ENCODE measurements around the gene INTS6. TPM values are rescaled to one million over a fixed set of nuclear protein-coding genes. Genes with fewer than 3 reads are reported as not detected.
A peak's percentile ranks its signal among the peaks of the same experiment; 100 is the strongest.

Gene INTS6
- total RNA-seq, 8 experiments from 2014 or later, result 25.1 to 76.7 (median 34.2) TPM

DNA sequence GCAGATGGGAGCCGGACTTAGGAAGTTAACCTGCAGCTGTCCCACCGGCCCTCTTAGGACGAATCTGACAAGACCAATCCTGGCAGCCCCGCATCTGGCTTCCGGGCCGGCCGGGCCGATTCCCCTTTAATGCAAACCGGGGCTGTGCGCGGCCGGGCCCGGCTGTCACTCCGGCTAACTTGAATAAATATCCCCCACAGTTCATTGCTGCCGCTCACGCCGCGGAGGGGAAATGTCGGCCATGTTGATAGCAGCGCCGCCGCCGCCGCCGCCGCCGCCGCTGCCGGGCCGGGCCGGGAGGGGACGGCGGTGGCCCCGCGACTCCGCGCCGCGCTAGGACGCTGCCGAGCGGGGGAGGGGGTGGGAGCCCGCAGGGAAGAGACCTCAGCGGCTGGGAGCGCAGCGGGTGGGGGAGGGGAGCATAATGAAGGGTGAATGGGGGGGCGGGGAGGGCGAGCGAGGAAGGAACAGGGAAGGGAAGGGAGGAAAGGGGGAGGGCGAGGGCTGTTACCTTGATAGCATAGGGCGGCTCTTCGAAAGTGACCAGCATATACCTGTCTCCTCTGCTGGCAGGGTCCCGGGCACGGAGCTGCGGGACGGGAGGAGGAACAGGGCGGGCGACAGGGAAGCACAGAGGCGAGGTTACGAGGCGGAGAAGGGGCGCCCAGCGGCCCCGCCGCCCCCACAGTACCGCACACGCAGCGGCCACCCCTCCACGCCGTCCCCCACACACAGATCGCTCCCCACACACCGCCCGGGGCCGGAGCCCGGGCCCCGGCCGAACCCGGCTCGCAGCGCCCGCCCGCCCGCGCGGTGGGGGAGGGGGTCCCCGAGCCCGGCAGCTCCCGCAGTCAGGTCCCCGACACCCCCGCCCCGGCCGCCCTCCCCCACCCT, 1.1 kb downstream of the INTS6 start:
- 0% methylated on average over 2 of the region's 92 CpGs; no CpG with 5 or more reads in 9 of the 10 experiments for WGBS, 10 experiments
- Histone ChIP-seq H3K4me3 (peak overlapping the region; percentile 64 to 88 (median 68)), H3K4me1 (replicated peaks in 1 of 2) (peaks cover 0 to 11% of the 10 kb centered on the region in 2 donors), H3K27ac (peak overlapping the region; percentile 94)
- ATAC-seq (replicated peaks in 6 of 8), result peak; percentile 11 to 39 (median 38)
- in situ Hi-C loops (cut with MboI; ENCODE audit: low pct_unique_long_range_greater_than_20kb in 2 of 9, low sequenced_read_pairs in 9 of 9, unreplicated experiment in 9 of 9), result loop anchor here in 1 of 9 experiments (25.0 kb wide), 1 partner anchor 136 kb away; the partner anchor contains the start of gene WDFY2

DNA sequence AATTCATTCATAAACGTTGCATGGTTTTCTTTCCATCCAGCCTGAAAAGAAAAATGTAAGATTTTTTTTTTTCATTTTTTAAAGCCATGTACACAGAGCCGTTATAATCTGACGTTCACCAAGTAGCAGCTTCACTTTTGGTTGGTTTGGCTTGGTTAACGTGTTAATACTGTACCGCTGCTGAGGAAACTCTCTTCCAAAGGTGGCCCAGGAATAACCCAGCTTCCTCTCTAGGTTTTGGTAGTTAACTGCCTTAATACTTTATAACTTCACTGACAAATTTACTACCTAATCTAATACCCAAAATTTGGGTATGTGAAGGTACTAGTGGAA, 1.7 kb downstream of the INTS6 start:
- peaks cover 0 to 11% of the 10 kb centered on the region in 2 donors for H3K4me1 ChIP-seq (replicated peaks in 1 of 2)

DNA sequence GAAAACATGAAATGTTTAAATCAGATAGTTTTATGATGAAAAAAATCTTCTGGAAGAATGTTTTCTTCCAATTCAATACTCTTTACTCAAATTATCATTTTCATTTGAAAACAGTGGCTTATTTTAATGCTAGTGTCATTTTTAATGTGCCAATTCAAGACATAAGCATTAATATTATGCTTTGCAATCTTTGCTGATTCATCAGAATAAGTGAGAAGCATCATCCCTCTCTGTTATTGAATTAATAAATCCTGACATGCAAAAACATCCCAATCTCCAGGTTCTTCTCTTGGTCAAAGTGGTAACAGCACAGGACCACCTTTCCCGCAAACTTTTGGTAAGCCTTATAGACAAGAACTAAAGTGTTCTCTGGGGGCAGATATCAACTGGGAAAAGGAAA, 3.8 kb downstream of the INTS6 start:
- peaks cover 0 to 6% of the 10 kb centered on the region in 2 donors for H3K4me1 ChIP-seq (replicated peaks in 1 of 2)
- WGBS, 10 experiments, result 80 to 100% (median 100%) methylated on average over 1 of the region's 1 CpG; no CpG with 5 or more reads in 1 of the 10 experiments
- no peak for ATAC-seq (replicated peaks in 6 of 8)
- H3K4me3 ChIP-seq, result no peak overlapping the region
- in situ Hi-C loops (cut with MboI; ENCODE audit: low pct_unique_long_range_greater_than_20kb in 2 of 9, low sequenced_read_pairs in 9 of 9, unreplicated experiment in 9 of 9), result loop anchor here in 3 of 9 experiments (25.0 kb wide), 2 partner anchors 313 to 338 kb away; no protein-coding TSS in a partner anchor
- no peak overlapping the region for H3K27ac ChIP-seq

More for the DNA sequence above, 1.7 kb downstream of the INTS6 start:
- Histone ChIP-seq H3K4me3 (peak overlapping the region; percentile 64 to 88 (median 68)), H3K27ac (peak overlapping the region; percentile 94)
- ATAC-seq (replicated peaks in 6 of 8), result no peak
- in situ Hi-C loops (cut with MboI; ENCODE audit: low pct_unique_long_range_greater_than_20kb in 2 of 9, low sequenced_read_pairs in 9 of 9, unreplicated experiment in 9 of 9), result loop anchor here in 1 of 9 experiments (25.0 kb wide), 1 partner anchor 136 kb away; the partner anchor contains the start of gene WDFY2
- 0 to 24% (median 3%) methylated on average over 1 to 5 of the region's 5 CpGs; no CpG with 5 or more reads in 1 of the 10 experiments for WGBS, 10 experiments

DNA sequence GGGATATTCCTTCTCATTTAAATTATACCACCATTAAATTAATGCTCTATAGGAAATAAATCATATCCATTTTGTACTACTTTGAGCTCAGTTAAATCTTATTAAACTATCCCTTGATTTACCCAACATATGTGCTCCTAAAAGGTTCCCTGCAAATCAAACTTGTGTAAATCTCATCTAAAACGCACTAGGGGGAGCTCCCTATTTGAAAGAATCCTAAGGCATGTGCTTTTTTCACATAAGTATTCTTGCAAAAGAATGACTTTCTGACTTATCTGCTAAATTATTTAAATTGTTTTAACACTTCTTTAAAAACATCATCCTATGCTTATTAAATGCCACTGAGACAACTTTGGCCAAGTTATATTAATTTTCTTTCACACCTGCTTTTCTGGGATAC, 7.9 kb downstream of the INTS6 start:
- in situ Hi-C loops (cut with MboI; ENCODE audit: low pct_unique_long_range_greater_than_20kb in 2 of 9, low sequenced_read_pairs in 9 of 9, unreplicated experiment in 9 of 9), result loop anchor here in 3 of 9 experiments (25.0 kb wide), 2 partner anchors 317 to 342 kb away; no protein-coding TSS in a partner anchor
- Histone ChIP-seq H3K4me1 (replicated peaks in 1 of 2) (no peaks in the 10 kb centered on the region), H3K4me3 (no peak overlapping the region), H3K27ac (no peak overlapping the region)
- no peak for ATAC-seq (replicated peaks in 6 of 8)
- WGBS, 10 experiments, result 22 to 100% (median 78%) methylated on average over 1 of the region's 1 CpG; no CpG with 5 or more reads in 1 of the 10 experiments

DNA sequence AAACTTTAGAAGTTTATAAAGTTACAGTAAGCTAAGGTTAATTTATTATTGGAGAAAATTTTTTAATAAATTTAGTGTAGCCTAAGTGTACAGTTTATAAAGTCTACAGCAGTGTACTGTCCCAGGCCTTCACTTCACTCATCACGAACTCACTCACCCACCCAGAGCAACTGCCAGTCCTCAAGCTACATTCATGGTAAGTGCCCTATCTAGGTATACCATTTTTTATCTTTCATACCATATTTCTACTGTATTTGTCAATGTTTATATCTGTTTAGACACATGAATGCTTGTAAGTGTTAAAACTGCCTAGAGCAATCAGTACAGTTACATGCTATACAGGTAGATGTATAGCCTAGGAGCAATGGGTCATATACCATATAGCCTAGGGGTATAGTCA, 12.5 kb downstream of the INTS6 start:
- H3K4me1 ChIP-seq (replicated peaks in 1 of 2), result no peaks in the 10 kb centered on the region
- in situ Hi-C loops (cut with MboI; ENCODE audit: low pct_unique_long_range_greater_than_20kb in 2 of 9, low sequenced_read_pairs in 9 of 9, unreplicated experiment in 9 of 9), result loop anchor here in 3 of 9 experiments (25.0 kb wide), 2 partner anchors 322 to 347 kb away; no protein-coding TSS in a partner anchor
- 71 to 100% (median 85%) methylated on average over 1 of the region's 1 CpG; no CpG with 5 or more reads in 2 of the 10 experiments for WGBS, 10 experiments
- H3K27ac ChIP-seq, result no peak overlapping the region
- H3K4me3 ChIP-seq, result no peak overlapping the region
- ATAC-seq (replicated peaks in 6 of 8), result no peak

DNA sequence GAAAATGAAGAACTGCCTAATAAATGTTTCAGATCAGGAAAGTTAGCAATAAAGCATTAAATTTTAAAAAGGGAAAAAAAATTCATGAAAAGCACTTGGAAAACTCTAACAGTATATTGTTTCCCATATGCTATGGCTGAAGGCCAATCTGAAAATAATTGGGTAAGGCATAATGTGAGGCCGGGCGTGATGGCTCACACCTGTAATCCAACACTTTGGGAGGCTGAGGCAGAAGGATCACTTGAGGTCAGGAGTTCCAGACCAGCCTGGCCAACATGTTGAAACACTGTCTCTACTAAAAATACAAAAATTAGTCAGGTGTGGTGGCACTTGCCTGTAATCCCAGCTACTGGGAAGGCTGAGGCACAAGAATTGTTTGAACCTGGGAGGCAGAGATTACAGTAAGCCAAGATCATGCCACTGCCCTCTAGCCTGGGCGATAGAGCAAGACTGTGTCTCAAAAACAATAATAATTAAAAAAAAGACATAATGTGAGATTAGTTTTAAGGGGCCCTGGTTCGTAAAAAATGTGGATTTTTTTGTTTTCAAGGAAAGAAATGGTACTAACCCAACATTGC, 15.2 kb downstream of the INTS6 start:
- Histone ChIP-seq H3K4me1 (replicated peaks in 1 of 2) (no peaks in the 10 kb centered on the region), H3K4me3 (no peak overlapping the region), H3K27ac (no peak overlapping the region)
- in situ Hi-C loops (cut with MboI; ENCODE audit: low pct_unique_long_range_greater_than_20kb in 2 of 9, low sequenced_read_pairs in 9 of 9, unreplicated experiment in 9 of 9), result loop anchor here in 3 of 9 experiments (25.0 kb wide), 2 partner anchors 325 to 350 kb away; no protein-coding TSS in a partner anchor
- WGBS, 10 experiments, result 60 to 100% (median 89%) methylated on average over 1 to 4 of the region's 4 CpGs; no CpG with 5 or more reads in 1 of the 10 experiments
- ATAC-seq (replicated peaks in 6 of 8), result no peak

DNA sequence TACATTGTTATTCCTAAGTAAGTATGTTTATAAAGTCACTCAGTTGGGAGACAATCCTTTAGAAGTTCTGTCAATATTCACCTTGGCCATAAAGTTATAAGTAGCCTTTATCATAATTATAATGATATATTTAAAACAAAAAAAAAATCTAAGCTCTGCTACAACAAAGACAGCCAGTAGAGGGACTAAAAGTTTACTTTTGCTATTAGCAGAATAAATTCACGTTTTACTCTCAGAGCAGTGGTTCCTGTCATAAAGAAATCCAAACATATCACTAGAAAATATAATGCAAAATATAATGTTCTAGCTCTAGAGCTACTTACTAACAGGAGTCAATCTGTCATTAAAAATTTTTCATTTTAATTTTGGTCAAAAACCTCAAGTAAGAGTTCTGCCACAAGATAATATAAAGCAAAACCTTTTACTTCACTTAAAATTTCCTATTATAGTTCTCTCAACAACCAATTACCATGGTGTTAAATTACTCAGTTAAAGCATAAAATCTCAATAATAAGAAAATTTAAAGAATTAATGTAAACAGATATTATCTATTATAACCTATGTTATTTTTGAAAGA, 17.7 kb downstream of the INTS6 start:
- peak in 1 of 8 experiments; percentile 17 for ATAC-seq (replicated peaks in 6 of 8)

DNA sequence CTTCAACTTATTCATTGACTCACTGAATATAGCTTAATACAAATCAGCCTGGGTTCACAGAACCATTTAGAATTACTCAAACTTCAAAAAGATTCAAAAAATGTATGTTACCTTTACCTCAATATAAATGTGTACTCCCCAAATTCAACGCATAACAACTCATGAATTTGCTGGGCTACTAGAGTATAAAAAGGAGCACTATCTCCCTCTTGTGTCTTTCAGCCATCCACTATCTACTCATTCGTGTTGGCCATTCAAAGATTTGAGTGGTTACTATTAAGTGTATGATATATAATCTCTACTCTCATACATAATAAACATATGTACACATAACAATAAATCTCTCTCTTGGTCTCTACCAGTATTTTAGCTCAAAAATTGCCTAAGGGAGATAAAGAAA, 20.3 kb downstream of the INTS6 start:
- 70 to 100% (median 80%) methylated on average over 1 to 2 of the region's 2 CpGs; no CpG with 5 or more reads in 2 of the 10 experiments for WGBS, 10 experiments
- in situ Hi-C loops (cut with MboI; ENCODE audit: low pct_unique_long_range_greater_than_20kb in 2 of 9, low sequenced_read_pairs in 9 of 9, unreplicated experiment in 9 of 9), result loop anchor here in 3 of 9 experiments (25.0 kb wide), 2 partner anchors 330 to 355 kb away; no protein-coding TSS in a partner anchor
- no peak overlapping the region for H3K27ac ChIP-seq
- no peak for ATAC-seq (replicated peaks in 6 of 8)
- H3K4me3 ChIP-seq, result no peak overlapping the region
- no peaks in the 10 kb centered on the region for H3K4me1 ChIP-seq (replicated peaks in 1 of 2)

More for the DNA sequence above, 17.7 kb downstream of the INTS6 start:
- H3K4me1 ChIP-seq (replicated peaks in 1 of 2), result no peaks in the 10 kb centered on the region
- H3K4me3 ChIP-seq, result no peak overlapping the region
- WGBS, 10 experiments, result 0 to 78% (median 31%) methylated on average over 1 of the region's 1 CpG; no CpG with 5 or more reads in 2 of the 10 experiments
- in situ Hi-C loops (cut with MboI; ENCODE audit: low pct_unique_long_range_greater_than_20kb in 2 of 9, low sequenced_read_pairs in 9 of 9, unreplicated experiment in 9 of 9), result loop anchor here in 3 of 9 experiments (25.0 kb wide), 2 partner anchors 327 to 352 kb away; no protein-coding TSS in a partner anchor
- no peak overlapping the region for H3K27ac ChIP-seq

DNA sequence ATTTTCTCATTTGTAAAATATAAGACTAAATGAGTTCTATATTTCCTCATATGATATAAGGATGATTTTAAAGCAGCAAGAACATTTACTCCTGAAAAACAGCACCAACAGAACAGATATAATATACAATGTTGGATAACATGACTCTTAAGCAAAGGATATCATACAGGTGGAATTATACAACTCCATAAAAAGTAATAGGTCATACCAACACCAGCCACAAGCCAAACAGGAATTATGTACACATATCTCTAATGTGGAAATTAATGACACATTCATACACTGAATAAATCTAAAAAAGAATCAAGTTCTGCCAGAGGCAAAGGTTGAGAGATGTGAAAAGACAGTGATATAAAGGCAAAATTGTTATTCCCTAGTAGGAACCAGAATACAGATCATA, 25.9 kb downstream of the INTS6 start:
- no peak overlapping the region for H3K4me3 ChIP-seq
- no peak overlapping the region for H3K27ac ChIP-seq
- in situ Hi-C loops (cut with MboI; ENCODE audit: low pct_unique_long_range_greater_than_20kb in 2 of 9, low sequenced_read_pairs in 9 of 9, unreplicated experiment in 9 of 9), result loop anchor here in 3 of 9 experiments (25.0 kb wide), 2 partner anchors 335 to 360 kb away; no protein-coding TSS in a partner anchor
- no peak for ATAC-seq (replicated peaks in 6 of 8)
- H3K4me1 ChIP-seq (replicated peaks in 1 of 2), result peaks cover 2 to 8% of the 10 kb centered on the region in 2 donors

DNA sequence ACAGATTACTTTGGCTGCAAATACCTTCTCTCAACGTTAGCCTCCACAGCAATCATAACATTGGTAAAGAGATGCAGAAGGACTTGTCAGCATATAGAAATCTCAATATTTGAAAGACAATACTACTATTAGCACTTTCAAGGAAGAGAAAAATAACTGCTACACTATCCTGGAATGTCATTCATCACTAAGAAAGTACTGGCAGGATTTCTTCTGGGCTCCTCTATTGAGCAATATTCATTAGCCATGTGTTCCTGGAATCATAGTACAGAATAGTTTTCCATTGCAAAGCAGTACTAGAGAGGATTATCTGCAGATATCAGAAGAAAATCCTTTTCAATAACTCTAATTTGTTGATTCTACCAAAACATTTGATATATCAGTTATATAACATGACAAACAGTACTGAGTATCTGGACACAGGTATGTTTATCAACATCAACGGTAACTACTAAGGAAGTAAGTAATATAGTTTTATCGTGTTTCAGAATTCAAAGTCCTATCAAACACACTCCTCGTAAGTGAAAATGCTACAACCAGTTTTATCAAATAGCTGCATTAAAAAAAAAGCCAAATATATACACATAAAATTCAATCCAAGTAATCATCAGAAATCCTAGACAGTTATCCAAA, 27.3 kb downstream of the INTS6 start:
- Histone ChIP-seq H3K27ac (no peak overlapping the region), H3K4me3 (no peak overlapping the region), H3K4me1 (replicated peaks in 1 of 2) (peaks cover 2 to 8% of the 10 kb centered on the region in 2 donors)
- WGBS, 10 experiments, result 20 to 94% (median 60%) methylated on average over 1 to 4 of the region's 4 CpGs
- in situ Hi-C loops (cut with MboI; ENCODE audit: low pct_unique_long_range_greater_than_20kb in 2 of 9, low sequenced_read_pairs in 9 of 9, unreplicated experiment in 9 of 9), result loop anchor here in 3 of 9 experiments (25.0 kb wide), 2 partner anchors 337 to 362 kb away; no protein-coding TSS in a partner anchor
- ATAC-seq (replicated peaks in 6 of 8), result peak in 7 of 8 experiments; percentile 37 to 90 (median 59)

DNA sequence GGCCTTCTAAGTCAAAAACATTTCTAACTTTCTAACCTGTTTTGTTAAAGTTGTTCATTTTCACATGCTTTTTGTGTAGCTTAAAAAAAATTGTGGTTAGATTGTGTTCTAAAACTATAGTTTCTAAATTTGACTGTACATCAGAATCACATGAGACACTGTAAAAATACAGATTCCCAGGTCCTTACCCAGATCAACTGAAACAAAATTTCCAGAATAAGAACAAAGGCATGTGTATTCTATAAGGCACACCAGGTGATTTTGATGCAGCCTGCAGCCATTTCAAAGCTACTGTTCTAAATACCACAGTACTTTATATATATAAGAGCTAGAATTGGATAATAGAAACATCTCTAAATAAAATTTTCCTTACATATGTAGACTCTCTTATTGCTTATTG, 29.1 kb downstream of the INTS6 start:
- peaks cover 2 to 8% of the 10 kb centered on the region in 2 donors for H3K4me1 ChIP-seq (replicated peaks in 1 of 2)
- in situ Hi-C loops (cut with MboI; ENCODE audit: low pct_unique_long_range_greater_than_20kb in 2 of 9, low sequenced_read_pairs in 9 of 9, unreplicated experiment in 9 of 9), result no loop called here
- no peak overlapping the region for H3K4me3 ChIP-seq
- no peak for ATAC-seq (replicated peaks in 6 of 8)
- H3K27ac ChIP-seq, result no peak overlapping the region

DNA sequence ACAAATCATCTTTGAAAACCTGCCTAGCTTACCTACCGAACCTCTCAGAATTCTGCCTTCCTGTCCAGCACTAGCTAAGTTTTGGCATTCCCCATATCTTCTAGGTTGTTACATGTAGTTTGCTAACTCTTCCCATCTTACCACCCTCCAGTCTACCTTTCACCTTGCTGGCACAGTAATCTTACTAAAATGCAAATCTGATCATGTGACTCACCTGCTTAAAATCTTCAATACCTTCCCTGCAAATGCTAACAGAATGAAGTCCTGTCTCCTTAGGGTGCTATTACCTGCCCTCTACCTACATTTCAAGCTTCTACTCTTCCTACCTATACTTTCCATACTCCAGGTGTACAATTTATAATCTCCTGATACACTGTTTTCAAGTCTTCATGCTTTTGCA, 30.4 kb downstream of the INTS6 start:
- in situ Hi-C loops (cut with MboI; ENCODE audit: low pct_unique_long_range_greater_than_20kb in 2 of 9, low sequenced_read_pairs in 9 of 9, unreplicated experiment in 9 of 9), result no loop called here
- Histone ChIP-seq H3K27ac (no peak overlapping the region), H3K4me1 (replicated peaks in 1 of 2) (peaks cover 2 to 8% of the 10 kb centered on the region in 2 donors), H3K4me3 (no peak overlapping the region)
- no peak for ATAC-seq (replicated peaks in 6 of 8)
- 67 to 100% (median 100%) methylated on average over 1 of the region's 1 CpG; no CpG with 5 or more reads in 6 of the 10 experiments for WGBS, 10 experiments

All from motor neuron (in vitro differentiated cells).